BJ (cell line): ENCODE data around the gene GRK4. TPM values are rescaled to one million over a fixed set of nuclear protein-coding genes. Genes with fewer than 3 reads are reported as not detected.
A peak's percentile ranks its signal among the peaks of the same experiment; 100 is the strongest.

ENCODE experiments used
- CTCF ChIA-PET: fragments of 350-600 bp; formaldehyde crosslinking; extraction: SDS; loops from one replicate; lab custom pipeline; 2021; ENCODE audit warnings: antibody characterized with exemption, inconsistent platforms; lab: Yijun Ruan, JAX
- POLR2A ChIA-PET: fragments of 300-600 bp; sonication (Branson Sonifier 250); formaldehyde crosslinking; extraction: SDS; loops from one replicate; lab custom pipeline; 2021; ENCODE audit warnings: antibody characterized with exemption; lab: Charles Lee
- DNase-seq: peaks from one replicate; pipeline ENCODE4 v3.0.0-alpha.2; 2011; ENCODE audit warnings: low read depth
- H3K27me3 ChIP-seq: 2 replicates; pipeline ENCODE4 v1.6.0; 2011; ENCODE audit warnings: low read length; ENCODE audit not compliant: control insufficient read depth, insufficient read depth
- H3K36me3 ChIP-seq: 2 replicates; pipeline ENCODE4 v1.5.1; 2011; ENCODE audit warnings: low read length; ENCODE audit not compliant: control insufficient read depth, insufficient read depth
- H3K4me3 ChIP-seq: 2 replicates; pipeline ENCODE4 v1.5.1; 2011; ENCODE audit warnings: low read depth, mild to moderate bottlenecking, control low read depth, low read length
- polyA plus RNA-seq: library from polyadenylated mRNA; depleted of rRNA; stranded (reverse); fragments of >200 nt; gene quantifications from 2 replicates; pipeline ENCODE4 v1.2.3, GENCODE V29; 2011
- TF ChIP-seq, protein P1 (sequence below): IDR thresholded peaks from 2 replicates; pipeline ENCODE4 v1.5.1; 2011; ENCODE audit warnings: low read depth, mild to moderate bottlenecking, control low read depth, inconsistent platforms, low read length, moderate library complexity; ENCODE audit not compliant: insufficient read depth

Gene GRK4
- polyA plus RNA-seq, 1 experiment, result 1.9 TPM

DNA sequence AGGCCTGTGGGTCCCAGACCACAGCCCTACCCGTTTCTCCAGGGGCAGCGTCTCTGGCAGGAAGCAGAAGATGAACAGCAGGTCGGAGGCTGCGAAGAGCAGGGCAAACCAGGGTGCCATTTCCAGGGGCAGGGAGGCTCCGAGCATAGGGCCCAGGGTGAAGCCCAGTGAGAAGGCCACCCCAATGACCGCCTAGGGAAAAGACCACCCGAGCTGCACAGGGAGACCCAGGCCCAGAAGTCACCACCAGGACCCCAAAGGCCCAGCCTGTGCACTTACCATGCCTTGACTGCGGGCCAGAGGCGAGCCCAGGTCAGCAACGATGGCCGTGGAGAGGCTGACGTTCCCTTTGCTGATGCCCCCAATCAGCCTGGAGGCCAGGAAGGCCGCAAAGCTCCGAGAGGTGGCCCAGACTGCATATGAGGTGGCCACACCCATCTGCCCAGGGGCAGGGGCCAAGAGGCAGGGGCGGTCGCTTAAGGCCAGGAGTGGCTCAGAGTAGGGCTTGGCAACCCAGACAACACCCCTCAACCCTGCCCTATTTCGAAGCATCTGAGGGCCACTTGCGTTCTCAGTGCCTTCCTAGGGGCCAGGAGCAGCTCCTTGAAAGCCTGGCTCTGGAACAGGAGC, 30.9 kb upstream of the GRK4 start:
- Histone ChIP-seq H3K27me3 (no peaks in the 10 kb centered on the region), H3K36me3 (peaks cover 32% of the 10 kb centered on the region), H3K4me3 (no peak overlapping the region)
- no peak for DNase-seq
- POLR2A ChIA-PET, result no interaction called here
- TF ChIP-seq, protein P1, sequence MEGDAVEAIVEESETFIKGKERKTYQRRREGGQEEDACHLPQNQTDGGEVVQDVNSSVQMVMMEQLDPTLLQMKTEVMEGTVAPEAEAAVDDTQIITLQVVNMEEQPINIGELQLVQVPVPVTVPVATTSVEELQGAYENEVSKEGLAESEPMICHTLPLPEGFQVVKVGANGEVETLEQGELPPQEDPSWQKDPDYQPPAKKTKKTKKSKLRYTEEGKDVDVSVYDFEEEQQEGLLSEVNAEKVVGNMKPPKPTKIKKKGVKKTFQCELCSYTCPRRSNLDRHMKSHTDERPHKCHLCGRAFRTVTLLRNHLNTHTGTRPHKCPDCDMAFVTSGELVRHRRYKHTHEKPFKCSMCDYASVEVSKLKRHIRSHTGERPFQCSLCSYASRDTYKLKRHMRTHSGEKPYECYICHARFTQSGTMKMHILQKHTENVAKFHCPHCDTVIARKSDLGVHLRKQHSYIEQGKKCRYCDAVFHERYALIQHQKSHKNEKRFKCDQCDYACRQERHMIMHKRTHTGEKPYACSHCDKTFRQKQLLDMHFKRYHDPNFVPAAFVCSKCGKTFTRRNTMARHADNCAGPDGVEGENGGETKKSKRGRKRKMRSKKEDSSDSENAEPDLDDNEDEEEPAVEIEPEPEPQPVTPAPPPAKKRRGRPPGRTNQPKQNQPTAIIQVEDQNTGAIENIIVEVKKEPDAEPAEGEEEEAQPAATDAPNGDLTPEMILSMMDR, result no peak
- CTCF ChIA-PET, result no interaction called here

DNA sequence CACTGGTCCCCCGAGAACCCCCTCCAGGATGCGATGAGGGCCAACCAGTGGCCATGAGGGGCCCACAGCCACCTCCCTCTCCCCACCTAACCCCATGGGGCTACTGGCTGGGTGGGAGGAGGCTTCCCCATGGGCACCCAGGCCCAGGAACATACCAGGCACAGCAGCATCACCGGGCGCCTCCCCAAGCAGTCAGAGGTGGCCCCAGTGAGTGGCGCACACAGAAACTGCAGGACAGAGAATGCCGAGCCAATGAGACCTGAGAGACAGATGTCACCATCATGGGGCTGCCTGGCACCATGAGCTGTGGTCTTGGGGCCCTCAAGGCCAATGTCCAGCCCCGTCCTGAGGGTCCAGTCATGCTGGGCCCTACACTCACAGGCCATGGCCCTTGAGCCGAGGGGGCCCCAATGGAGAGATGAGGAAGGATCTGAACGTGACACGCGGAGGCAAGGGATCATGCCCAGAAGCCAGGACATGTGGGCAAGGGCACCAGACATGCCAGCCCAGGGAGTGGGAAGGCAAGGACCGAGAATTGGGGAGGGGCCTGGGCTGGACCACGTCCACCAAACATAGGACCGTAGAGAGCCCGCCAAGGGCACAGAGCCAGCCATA, 30.3 kb upstream of the GRK4 start:
- peaks cover 31% of the 10 kb centered on the region for H3K36me3 ChIP-seq
- H3K4me3 ChIP-seq, result peak overlapping the region; percentile 80
- POLR2A ChIA-PET, result no interaction called here
- TF ChIP-seq, protein P1, result no peak
- CTCF ChIA-PET, result no interaction called here
- no peak for DNase-seq
- H3K27me3 ChIP-seq, result no peaks in the 10 kb centered on the region

DNA sequence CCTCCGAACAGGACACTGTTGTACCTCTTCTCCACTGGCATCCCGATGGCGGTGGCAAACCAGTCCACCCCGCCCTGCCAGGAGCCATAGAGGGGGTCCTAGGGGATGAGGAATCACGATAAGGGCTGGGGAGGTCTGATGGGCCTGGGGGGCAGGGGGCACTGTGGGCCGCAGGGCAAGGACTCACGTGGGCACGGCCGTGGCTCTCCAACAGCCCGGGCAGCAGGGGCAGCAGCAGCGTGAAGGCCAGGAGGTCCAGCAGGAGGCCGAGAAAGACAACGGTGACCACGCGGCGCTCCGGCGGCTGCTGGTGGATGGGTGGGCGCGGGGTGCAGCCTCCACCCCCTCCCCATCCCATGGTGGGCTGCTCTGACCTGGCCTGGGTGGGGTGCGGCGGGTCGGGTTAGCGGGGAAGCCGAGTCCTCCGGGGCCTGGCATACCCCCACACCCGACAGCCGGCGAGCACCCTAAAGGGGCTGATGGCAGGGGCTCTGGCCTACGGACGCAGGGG, 29.8 kb upstream of the GRK4 start:
- POLR2A ChIA-PET, result no interaction called here
- TF ChIP-seq, protein P1, result no peak
- CTCF ChIA-PET, result no interaction called here
- peaks cover 29% of the 10 kb centered on the region for H3K36me3 ChIP-seq
- no peaks in the 10 kb centered on the region for H3K27me3 ChIP-seq
- no peak for DNase-seq
- peak overlapping the region; percentile 80 for H3K4me3 ChIP-seq

DNA sequence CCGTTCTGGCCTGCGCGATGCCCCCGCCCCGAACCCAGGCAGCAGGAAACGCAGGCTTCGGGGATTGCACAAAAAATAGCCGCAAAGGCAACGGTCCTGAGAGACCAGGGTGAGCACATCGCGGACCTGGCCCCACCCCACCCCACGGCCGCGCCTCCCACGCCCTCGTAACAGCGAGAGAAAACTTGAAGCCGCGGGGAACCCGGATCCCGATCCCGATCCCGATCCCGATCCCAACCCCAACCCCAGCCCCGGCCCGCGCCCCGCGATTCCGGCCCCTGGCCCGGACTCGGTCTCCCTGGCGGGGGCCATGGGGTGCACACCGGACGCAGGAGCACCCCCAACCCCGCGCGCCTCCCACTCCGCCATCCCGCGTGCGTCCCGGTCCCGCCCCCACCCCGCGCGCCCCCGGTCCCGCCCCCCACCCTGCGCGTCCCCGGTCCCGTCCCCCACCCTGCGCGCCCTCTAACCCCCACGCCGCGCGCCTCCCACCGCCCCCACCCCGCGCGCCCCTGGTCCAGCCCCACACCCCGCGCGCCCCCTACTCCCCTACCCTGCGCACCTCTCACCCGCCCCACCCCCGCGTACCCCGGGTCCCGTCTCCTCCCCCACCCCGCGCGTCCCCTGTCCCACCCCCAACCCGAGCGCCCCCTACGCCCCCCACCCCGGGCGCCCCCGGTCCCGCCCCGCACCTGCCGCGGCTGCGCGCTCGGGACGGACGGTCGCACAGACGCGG, 29.1 kb upstream of the GRK4 start:
- TF ChIP-seq, protein P1, result no peak
- Histone ChIP-seq H3K27me3 (no peaks in the 10 kb centered on the region), H3K4me3 (peak overlapping the region; percentile 80), H3K36me3 (peaks cover 28% of the 10 kb centered on the region)
- ChIA-PET POLR2A (no interaction called here), CTCF (no interaction called here)
- DNase-seq, result no peak
